HG02981 (cell line): ENCODE measurements around the gene GPR78.

Experiments used
- ATAC-seq: cut with Tn5 transposase; IDR thresholded peaks from one replicate; pipeline ENCODE4 v1.9.1; 2021; ENCODE audit warnings: mild to moderate bottlenecking, moderate library complexity; ENCODE audit not compliant: unreplicated experiment

The GPR78 gene

GRCh38 chr4:8546766-8547107, 33.5 kb upstream of the GPR78 start:
- ATAC-seq = no peak

- ATAC-seq = no peak
Measured at GRCh38 chr4:8547108-8547911, 32.9 kb upstream of the GPR78 start.

- ATAC-seq = no peak
Measured at GRCh38 chr4:8547912-8548730, 32.1 kb upstream of the GPR78 start.

GRCh38 chr4:8548731-8549351, 31.4 kb upstream of the GPR78 start:
- no peak for ATAC-seq

GRCh38 chr4:8549352-8549931, 30.8 kb upstream of the GPR78 start:
- no peak for ATAC-seq

GRCh38 chr4:8550691-8551090, 29.5 kb upstream of the GPR78 start:
- no peak for ATAC-seq

GRCh38 chr4:8552024-8552423, 28.2 kb upstream of the GPR78 start:
- ATAC-seq = no peak

- ATAC-seq = no peak
Measured at GRCh38 chr4:8552581-8553205, 27.5 kb upstream of the GPR78 start.

GRCh38 chr4:8553216-8553615, 27.0 kb upstream of the GPR78 start:
- no peak for ATAC-seq

GRCh38 chr4:8553991-8554405, 26.2 kb upstream of the GPR78 start:
- ATAC-seq = no peak

- ATAC-seq = no peak
Measured at GRCh38 chr4:8554555-8555100, 25.6 kb upstream of the GPR78 start.

- ATAC-seq = no peak
Measured at GRCh38 chr4:8555716-8556115, 24.5 kb upstream of the GPR78 start.

- ATAC-seq = no peak
Measured at GRCh38 chr4:8556341-8557150, 23.6 kb upstream of the GPR78 start.

- no peak for ATAC-seq
Measured at GRCh38 chr4:8557151-8558076, 22.8 kb upstream of the GPR78 start.

GRCh38 chr4:8558080-8558960, 21.9 kb upstream of the GPR78 start:
- ATAC-seq = no peak

- no peak for ATAC-seq
Measured at GRCh38 chr4:8559011-8559410, 21.2 kb upstream of the GPR78 start.

- ATAC-seq = no peak
Measured at GRCh38 chr4:8559524-8560264, 20.5 kb upstream of the GPR78 start.
